Measurements from ENCODE around the gene TLE5.
"Not testable (repeated sequence)": the region's sequence is repeated elsewhere in the genome, so short reads cannot be mapped to it uniquely, and the experiment has no call there.

Gene TLE5

DNA sequence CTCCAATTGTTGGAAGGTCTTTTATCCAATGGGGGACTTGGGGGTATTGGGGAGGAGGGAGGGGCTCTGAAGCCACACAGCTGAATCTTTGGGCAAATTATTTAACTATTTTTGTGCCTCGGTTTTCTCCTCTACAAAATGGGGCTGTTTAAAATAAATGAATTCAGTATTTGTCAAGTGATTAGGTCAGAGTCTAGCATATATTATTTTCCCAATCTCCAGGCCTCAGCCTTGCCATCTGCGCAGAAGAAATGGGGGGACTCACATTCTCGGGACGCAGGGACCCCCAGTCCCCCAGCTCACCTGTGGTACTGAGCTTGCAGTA, 1.5 kb downstream of the TLE5 start:
- no peak for DNase-seq

DNA sequence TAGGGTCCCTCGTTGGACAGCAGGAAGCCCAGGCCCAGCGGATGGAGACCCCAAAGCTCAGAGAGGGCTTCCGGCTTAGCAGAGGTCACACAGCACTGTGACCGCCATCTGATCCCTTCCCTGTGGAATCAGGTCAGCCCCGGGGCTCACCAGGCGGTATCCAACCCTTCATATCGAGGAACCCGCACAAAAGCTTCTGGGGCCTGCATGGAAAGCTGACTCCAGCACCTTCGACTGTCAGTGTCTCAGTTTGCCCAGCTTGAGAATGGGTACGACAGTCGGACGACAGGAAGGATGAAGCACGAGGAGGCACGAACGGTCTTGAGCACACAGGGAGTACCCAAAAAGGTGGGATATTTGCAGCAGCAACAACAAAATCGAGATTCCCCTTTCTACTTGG, 2.6 kb downstream of the TLE5 start:
- no peak for DNase-seq

DNA sequence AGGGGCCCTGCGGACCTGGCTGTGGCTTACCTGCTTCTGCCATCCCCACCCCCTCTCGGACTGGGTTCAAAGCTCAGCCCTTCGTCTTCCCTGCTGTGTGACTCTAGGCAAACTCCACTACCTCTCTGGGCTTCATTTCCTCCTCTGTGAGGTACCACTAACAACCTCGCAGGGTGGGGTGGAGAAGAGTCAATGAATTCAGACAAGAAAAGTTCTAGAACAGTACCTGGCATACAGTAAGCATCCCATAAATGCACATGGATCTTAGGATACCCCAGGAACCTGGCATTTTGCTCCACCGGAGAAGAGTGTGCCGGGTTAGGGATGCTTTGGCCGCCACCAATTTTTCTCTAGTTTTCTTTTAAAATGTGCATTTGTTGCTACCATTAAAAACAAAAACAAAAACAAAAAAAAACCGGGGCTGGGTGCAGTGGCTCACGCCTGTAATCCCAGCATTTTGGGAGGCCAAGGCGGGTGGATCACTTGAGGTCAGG, 3.4 kb downstream of the TLE5 start:
- DNase-seq, result no peak

DNA sequence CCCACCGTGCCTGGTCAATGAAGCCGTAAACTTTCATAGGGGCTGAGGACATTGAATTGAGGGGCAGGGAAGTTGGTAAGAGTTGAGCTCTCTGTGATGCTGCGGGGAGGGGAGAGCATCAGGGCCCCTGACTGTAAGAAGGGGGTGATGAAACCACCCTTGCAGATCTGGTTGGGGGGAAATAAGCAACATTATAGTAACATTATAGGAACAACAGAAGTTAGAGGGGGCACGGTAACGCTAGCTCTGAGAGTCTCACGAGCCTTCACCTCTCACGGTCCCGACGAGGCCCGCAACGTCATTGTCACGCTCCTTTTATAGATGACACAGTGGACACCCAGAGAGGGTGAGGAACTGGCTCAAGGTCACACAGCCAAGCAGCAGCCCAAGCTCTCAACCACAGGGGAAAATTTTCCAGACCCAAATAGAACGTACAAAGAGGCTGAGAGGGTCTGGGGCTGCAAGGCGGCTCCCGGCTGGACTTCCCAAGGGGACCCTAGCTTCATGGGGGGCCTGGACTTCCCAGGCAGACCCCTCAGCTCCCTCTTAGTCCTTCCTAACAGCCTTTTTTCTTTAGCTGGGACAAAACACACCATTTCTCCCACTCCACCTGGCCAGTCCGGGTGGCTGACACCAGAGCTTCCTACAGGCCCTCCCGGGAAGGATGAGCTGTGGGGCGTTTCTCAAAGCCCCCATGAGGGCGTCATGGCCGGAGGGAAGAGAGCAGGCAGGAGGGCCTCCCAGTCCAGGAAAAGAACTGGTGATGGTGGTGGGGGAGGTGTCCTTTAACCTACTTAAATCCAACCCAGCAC, 4.1 kb downstream of the TLE5 start:
- no peak for DNase-seq

DNA sequence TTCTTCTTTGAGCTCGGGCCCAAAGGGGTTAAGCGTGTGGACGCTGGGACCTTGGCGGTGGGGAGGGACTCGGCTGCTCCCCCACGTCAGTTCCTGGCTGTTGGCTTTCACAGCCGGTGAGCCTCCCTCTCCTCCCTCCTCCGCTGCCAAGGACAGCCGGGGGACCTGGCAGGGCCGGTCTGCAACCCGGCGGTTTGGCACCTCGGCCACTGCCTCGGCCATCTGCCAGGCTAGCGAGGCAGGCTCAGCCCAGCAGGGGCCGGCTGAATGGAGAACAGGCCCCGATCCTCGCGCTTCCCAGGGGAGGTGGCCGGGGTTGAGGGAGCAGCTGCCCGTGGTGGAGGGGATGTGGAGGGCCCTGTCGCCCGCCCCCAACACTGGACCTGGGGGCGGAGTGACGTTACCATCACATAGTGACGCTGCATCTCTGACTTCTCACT, 5.0 kb downstream of the TLE5 start:
- DNase-seq, result peak; percentile 80

DNA sequence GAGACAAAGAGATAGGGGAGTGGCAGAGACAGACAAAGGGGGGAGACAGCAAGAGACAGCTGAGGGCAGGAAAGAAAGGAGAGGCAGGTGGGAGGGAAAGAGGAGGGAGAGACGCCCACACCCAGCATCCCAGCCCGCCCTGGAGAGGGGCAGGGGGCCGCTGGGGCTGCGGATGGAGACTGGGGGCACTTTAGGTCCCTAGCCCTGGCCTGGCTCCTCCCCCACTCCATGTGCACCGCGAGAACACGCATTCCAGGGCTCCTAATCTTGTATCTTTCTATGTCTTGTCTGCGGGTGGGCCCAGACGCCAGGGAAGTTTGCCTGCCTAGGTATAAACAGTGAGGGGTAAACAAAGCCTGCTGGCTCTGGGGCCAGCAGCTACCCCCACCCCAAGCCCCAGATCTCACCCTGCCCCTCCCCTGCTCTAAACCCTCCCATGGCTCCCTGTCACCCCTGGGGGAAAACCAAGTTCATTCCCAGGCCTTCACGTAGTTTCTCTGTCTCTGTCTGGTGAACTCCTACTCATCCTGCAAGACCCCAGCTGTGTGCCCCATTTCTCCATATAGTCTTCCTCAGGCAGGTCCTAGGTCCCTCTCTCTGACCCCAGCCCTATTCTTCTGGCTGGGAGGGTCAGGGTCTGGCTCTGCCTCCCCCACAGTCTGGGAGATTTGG, 5.7 kb downstream of the TLE5 start:
- no peak for DNase-seq

DNA sequence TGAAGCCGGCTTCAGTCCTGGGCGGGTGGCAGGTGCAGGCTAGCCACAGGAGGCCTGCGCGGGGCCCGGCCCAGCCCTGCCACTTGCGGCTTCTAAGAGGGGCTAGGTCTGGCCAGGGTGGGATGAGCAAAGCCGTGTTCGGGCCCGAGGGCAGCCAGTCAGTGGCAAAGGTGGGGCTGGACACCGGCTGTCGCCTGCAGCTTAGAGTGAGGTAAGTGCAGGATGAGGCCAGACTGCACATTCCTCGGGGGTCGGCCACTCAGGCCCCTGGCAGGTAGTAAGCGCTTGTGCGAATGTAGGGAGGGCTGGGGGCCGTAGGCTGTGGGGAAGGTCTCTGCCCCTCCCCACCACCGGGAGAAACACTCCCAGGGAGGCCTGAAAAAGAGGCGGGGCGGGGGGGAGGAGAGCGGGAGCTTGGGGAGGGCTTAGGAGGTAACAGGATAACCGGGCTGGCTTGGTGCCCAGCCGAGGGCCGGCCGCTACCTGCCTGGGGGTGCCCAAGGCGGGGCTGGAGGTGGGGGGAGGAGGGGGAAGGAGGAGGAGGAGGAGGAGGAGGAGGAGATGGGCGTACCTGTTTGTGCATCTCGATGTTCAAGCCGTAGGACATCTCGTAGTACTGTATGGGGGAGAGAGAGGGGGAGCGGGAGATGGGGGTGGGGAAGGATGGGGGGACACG, 6.4 kb downstream of the TLE5 start:
- no peak for DNase-seq

DNA sequence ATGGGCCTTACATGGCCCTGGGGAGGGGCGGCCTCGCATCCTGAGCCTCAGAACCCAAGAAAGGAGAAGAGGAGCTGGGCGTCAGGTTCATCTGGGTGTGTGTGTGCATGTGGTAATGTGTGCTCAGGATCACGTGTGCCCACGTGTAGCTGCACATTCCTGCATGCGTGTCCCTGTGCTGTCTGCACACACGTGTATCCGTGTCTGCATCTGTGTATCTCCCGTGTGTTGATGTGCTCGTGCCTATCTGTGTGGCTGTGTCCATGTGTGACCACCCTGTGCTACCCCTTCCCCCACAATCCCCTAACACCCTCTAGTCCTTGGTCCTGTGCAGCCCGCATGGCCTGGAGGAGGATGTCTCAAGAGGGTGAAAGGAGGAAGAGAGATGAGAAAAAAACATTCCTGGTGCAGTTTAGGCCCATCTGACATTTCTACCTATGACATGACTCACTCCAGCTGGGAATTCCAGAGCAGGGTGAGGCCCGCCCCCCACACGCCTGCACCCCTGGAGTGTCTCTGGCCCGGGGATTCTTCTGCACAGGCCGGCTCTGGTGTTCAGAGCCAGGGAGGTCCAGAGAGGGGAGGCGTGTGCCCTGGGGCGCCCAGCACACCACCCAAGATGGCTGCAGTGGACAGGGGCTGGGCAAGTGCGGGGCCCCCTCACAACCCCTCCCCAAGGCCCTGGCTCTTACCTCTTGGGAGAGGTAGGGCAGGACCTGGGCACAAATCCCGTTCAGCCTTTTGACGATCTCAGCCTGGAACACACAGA, 7.1 kb downstream of the TLE5 start:
- no peak for DNase-seq

DNA sequence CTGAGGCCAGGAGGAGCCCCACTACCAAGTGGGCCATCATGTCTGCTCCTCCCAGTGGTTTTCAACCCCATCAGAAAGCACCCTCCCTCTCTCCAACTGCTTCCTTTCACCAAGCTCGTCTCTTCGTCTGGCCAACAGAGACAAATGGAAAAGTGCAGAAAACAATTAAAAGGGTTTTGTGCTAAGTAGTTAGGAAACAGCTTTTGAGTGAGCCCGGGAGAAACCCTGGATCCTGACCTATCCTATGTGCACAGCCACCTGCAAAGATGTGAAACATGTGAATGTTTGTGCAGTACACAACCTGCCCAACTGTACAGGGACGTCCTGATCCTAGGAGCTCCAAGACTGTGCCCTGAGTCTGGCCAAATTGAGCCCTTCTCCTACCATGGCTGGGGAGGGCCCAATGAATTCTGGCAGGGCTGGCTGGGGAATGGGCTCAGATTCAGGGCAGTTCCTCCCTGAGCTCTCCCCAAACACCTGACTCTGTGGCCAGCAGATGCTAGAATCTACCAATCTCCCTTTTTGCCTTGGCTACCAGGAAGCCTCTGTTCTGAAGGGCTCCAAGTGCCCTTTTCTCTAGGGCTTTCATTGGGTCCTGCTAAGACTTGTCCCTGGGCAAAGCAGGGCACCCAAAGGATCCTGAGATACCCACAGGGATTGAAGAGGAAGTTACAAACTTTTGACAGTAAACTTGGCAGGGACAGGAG, 7.9 kb downstream of the TLE5 start:
- DNase-seq, result no peak

DNA sequence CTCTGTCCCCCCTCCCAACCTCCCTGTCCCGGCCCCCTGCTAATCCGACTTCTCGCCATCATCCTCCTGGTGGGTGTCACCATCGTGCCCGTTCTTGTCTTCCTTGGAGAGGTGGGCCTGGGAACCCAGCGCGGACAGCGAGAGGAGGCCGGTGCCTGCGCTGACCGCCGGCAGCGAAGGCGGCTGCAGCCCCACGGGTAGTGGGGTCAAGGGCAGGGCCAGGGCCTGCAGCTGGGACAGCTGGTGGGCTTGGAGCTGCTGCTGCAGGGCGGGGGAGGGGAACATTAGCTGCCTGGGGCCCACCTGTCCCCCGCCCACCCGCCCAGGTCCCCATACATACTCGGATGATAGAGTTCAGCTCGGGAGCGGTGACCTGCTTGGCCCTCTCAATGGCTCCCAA, 8.5 kb downstream of the TLE5 start:
- no peak for DNase-seq

DNA sequence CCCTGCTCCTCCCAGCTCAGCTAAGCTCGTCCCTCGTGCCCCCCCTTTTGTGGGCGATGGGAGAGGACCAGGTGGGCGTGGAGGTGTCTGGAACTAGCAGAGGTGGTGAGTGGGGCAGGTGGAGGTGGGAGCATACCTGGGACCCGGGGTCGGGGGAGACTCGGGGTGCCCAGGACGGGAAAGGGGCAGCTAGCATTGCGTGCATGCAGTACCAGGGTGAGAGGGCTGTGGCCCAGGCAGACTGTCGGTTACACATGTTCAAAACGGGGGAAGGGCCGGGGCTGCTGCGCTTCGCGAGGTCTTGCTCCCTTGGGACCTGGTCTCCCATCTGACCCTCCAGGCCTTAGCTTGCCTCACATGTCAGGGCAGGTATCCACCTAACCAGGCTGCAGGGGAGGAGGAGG, 9.1 kb downstream of the TLE5 start:
- no peak for DNase-seq

DNA sequence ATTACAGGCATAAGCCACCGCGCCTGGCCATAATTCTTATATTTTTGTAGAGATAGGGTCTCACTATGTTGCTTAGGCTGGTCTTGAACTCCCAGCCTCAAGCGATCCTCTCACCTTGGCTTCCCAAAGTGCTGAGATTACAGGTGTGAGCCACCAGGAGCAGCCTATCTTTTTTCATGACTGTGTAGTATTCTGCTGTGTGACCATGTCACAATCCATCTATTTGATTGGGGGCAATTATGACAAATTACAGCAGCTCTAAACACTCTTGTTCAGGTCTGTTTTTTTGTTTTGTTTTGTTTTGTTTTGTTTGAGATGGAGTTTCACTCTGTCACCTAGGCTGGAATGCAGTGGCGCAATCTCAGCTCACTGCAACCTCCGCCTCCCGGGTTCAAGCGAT, 12.3 kb downstream of the TLE5 start:
- DNase-seq, result not testable (repeated sequence)

DNA sequence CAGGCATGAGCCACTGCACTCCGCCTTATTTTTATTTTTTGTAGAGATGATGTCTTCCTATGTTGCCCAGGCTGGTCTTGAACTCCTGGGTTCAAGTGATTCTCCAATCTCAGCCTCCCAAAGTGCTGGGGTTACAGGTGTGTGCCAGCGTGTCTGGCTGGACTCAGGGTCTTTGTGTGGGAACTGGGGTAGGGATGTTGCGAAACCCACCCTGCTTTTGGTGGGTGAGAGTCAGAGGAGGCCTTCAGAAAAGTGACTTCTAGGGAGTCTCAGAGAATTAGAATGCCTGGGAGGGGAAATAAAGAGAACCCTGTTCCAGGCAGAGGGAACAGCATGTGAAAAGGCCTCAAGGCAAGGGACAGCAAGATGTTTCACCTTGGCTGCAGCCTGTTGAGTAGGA, 13.2 kb downstream of the TLE5 start:
- DNase-seq, result no peak

DNA sequence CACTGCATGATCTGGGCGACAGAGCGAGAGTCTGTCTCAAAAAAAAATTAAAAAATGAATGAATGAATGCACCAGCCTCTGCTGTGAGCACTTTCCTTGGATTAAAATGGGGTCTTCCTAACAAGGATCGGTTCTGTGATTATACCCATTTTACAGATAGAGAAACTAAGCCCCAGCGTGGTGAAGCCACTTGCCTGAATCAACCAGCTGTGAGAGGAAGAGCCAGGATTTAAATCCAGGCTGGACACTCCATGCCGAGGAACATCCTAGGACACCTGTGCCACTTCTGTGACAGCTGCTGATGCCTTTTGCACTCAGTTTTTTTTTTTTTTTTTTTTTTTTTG, 14.1 kb downstream of the TLE5 start:
- DNase-seq, result no peak

DNA sequence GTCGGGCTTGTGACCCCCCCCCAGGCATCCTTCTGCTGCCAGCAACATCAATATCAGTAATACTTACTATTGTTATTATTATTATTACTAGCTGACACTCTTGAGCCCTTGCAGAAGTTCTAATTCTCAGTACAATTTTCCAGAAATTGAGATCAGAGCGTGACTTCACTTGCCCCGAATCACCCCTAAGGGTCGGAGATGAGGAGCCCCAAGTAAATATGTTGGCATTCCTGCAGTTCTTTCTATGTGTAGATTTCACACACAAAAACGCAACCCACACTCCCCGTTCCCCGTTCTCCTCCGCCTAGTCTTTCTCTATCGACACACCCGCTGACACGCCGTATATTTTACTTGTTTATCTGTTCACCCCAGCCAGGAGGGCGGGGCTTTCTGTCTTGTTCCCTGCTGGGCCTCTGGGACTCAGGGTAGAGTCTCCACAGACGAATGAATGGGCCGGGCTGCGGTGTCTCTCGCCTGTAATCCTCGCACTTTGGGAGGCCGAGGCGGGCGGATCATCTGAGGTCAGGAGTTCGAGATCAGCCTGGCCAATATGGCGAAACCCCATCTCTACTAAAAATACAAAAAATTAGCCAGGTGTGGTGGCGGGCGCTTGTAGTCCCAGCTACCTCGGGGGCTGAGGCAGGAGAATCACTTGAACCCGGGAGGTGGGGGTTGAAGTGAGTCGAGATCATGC, 14.7 kb downstream of the TLE5 start:
- no peak for DNase-seq

DNA sequence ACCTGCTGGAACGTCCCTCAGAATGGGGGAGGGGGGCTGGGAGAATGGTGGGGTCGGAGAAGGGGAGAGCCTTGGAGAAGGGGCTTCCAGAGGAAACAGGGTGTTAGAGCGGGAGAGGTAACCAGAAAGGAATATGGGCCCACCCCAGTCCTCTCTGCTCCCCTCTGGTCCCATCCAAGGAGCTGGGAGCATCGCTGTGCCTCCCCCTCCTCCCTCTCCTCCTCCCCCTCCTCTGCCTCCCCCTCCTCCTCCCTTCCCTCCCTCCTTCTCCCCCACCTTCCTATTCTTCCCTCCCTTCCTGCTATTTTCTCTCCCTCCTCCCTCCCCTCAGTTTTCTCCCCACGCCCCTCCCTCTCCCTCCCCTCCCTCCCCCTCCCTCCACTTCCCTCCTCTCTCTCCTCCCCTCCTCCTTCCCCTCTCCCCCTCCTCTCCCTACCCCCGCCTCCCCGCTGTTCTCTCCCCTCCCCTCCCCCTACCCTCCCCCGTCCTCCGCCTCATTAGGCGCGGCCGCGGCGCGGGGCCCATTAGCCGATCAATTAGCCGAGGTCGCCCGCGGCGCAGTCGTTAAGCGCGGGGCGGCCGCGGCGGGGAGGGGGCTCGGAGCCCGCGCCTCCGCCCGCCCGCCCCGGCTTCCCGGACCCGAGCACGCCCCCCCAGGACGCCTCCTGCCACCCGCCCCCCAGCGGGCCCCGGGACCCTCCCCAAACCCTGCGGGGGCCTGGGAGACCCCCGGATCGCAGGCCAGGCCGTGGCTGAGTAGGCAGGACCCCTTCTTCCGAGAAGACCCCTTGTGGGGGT, 15.4 kb downstream of the TLE5 start:
- DNase-seq, result no peak

DNA sequence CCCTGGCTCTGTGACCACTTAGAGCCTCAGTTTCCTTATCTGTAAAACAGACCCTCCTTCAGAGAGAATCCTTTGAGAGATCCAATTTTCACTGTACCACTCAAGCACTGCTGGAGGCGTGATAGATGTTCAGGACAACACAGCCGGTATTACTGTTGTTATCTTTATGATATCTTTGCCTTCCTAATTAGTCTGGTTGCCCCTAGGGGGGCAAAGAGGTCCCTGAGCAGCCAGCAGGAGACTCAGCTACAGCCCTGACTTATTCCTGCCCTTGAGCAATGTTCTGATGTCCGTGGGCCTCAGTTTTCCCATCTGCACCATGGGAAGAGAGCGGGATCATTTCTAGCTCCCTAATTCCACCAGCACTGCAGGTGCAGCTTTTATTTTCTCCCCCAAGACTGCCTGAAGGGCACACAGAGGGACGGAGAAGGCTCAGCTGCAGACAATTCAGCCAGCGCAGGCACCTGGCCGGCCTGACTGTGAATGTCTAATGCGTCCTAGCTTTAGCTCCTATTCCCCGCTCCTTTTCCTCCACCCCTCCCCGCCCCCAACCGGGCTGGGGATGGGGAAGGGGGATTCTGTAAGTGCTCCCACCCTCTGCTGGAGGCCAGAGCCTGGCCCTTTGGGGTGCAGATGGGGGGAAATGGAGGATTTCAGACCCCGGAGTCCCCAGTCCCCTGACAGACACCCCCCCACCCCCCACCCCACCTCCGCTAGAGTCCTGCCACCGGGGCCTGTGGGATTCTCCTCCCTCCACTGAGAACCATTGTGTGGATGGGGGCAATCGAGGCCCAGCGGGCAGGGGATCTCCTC, 16.2 kb downstream of the TLE5 start:
- DNase-seq, result no peak

DNA sequence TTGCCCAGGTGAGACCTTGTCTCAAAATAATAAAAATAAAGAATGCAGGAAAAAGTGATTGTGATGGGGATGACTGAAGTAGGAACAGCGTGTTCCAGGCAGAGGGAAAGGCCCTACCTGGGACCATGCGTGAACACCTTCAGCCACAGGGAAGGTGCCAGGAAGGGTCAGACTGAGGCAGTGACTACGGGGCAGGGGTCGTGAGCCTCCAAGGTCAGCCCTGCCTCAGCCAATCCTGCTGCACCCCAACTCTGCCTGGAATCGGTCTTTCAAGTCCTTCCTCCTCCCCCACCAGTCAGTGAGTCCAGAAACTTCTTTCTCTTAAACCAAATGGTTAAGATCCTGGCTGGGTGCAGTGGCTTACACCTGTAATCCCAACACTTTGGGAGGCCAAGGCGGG, 17.1 kb downstream of the TLE5 start:
- DNase-seq, result no peak

DNA sequence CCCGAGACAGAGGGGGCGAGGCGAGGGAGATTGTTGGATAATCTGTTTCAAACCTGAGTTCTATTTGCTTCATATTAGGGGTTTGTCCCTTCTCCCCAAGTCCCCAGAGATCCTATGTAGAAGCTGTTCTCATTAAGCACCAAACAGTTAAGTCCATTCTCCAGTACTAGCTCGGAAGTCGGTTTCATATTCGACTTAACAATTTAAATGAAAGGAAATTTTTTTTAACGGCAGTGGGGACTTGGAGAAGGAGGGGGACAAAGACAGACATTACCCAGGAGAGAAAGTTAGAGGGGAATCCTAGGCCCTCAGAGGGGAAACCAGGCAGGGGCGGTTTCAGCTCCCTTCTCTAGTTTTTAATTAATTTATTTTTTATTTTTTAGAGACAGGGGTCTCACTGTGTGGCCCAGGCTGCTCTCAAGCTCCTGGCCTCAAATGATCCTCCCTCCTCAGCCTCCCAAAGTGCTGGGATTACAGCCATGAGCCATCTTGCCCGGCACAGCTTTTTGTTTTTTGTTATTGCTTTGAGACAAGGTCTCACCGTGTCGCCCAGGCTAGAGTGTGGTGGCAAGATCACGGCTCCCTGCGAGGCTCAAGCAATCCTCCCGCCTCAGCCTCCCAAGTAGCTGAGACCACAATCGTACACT, 19.6 kb downstream of the TLE5 start:
- no peak for DNase-seq

Data from midbrain (tissue), 1 donor.